H1 (cell line): Measurements from ENCODE around the gene SMARCB1. TPM values are rescaled to one million over a fixed set of nuclear protein-coding genes. Genes with fewer than 3 reads are reported as not detected.

Experiments
- BACH1 ChIP-seq: IDR thresholded peaks from 2 replicates; pipeline ENCODE4 v1.6.1; 2012; ENCODE audit warnings: low read length, improper control_type of control experiment
- CHD7 ChIP-seq: fragments of 300-600 bp; sonication (generic); IDR thresholded peaks from 2 replicates; pipeline ENCODE4 v1.7.1; 2012; ENCODE audit warnings: low read length, moderate library complexity, mild to moderate bottlenecking, inconsistent platforms; ENCODE audit not compliant: insufficient replicate concordance
- E2F6 ChIP-seq: IDR thresholded peaks from 2 replicates; pipeline ENCODE4 v1.6.1; 2012; ENCODE audit warnings: inconsistent platforms
- JUN ChIP-seq: IDR thresholded peaks from 2 replicates; pipeline ENCODE4 v1.6.1; 2011; ENCODE audit warnings: low read depth, mild to moderate bottlenecking, improper control_type of control experiment, low read length
- KDM1A ChIP-seq: fragments of 200-600, 300-600 bp; sonication (generic); IDR thresholded peaks from 2 replicates; pipeline ENCODE4 v1.7.1; 2016; ENCODE audit warnings: mild to moderate bottlenecking, low read length, borderline replicate concordance
- MAFK ChIP-seq: IDR thresholded peaks from 2 replicates; pipeline ENCODE4 v1.6.1; 2012; ENCODE audit warnings: low read depth, mild to moderate bottlenecking, improper control_type of control experiment, low read length
- POLR2A ChIP-seq, 2 experiments: IDR thresholded peaks; 1 replicate in 1 of 2; 2 replicates in 1 of 2; pipeline ENCODE4 v1.6.1; 2011; ENCODE audit warnings: low read depth in 2 of 2, low read length in 2 of 2, mild to moderate bottlenecking in 2 of 2; ENCODE audit errors: control extremely low read depth in 1 of 2
- SAP30 ChIP-seq: fragments of 300-600 bp; sonication (generic); IDR thresholded peaks from 2 replicates; pipeline ENCODE4 v1.7.1; 2012; ENCODE audit warnings: low read length, moderate library complexity, mild to moderate bottlenecking, inconsistent platforms; ENCODE audit not compliant: insufficient read depth, insufficient replicate concordance
- SIN3A ChIP-seq, 2 experiments: IDR thresholded peaks in 1 of 2; conservative IDR thresholded peaks in 1 of 2; 2 replicates each; pipeline ENCODE4 v1.6.1; 2011 to 2012; ENCODE audit warnings: low read length in 2 of 2, improper control_type of control experiment in 1 of 2, low read depth in 1 of 2, mild to moderate bottlenecking in 1 of 2
- SIRT6 ChIP-seq: IDR thresholded peaks from one replicate; pipeline ENCODE4 v1.7.1; 2012; ENCODE audit warnings: low read length, inconsistent platforms
- TAF7 ChIP-seq: optimal IDR thresholded peaks from 2 replicates; pipeline ENCODE3; 2011; ENCODE audit warnings: low read depth, mild to moderate bottlenecking, inconsistent platforms, low read length, moderate library complexity, borderline replicate concordance
- TCF12 ChIP-seq: IDR thresholded peaks from 2 replicates; pipeline ENCODE4 v1.6.1; 2011; ENCODE audit warnings: low read depth, mild to moderate bottlenecking, low read length
- polyA plus RNA-seq, 7 experiments: library from polyadenylated mRNA; depleted of rRNA in 3 of 7; stranded (reverse) in 5 of 7; unstranded in 2 of 7; fragments of >200 nt in 5 of 7; fragments of 200-250 nt in 2 of 7; gene quantifications; 1 replicate in 5 of 7; 2 replicates in 1 of 7; 4 replicates in 1 of 7; pipeline versions ENCODE4 v1.2.1 to v1.2.3, GENCODE V29; 2011 to 2013; ENCODE audit warnings: missing spikeins in 2 of 7, mixed read lengths in 2 of 7
- total RNA-seq: library from RNA; stranded (reverse); fragmentation: NEBNext Ultra II Directional; extraction: Animal tissue kit (Norgen Biotek cat#: 25700); gene quantifications from 2 replicates; pipeline ENCODE4 v1.2.1, GENCODE V29; 2021

SMARCB1 gene
- total and polyA plus RNA-seq, 2 of the 8 experiments (the other 6 are each of a cell fraction or from before 2014, with no cell fraction given), result 116 to 145 TPM

- TF ChIP-seq CHD7 (no peak), KDM1A (no peak), BACH1 (no peak), SIN3A (conservative IDR thresholded peaks at IDR 0.05 in 1 of 2, IDR thresholded peaks at IDR 0.05 in 1 of 2; ENCODE audit: low read depth in 1 of 2, low read length in 2 of 2) (no peak), MAFK (no peak), TAF7 (no peak), SIRT6 (no peak), E2F6 (no peak), TCF12 (no peak), SAP30 (no peak), POLR2A (IDR thresholded peaks at IDR 0.05; ENCODE audit: control extremely low read depth in 1 of 2, low read depth in 2 of 2, low read length in 2 of 2) (no peak), JUN (no peak)
Measured at GRCh38 chr22:23750367-23750713, 36.4 kb upstream of the SMARCB1 start (continued).
